GM20431 (cell line): ENCODE measurements around the gene AKR1C8.
"Not testable (repeated sequence)": the region's sequence is repeated elsewhere in the genome, so short reads cannot be mapped to it uniquely, and the experiment has no call there.

Source experiments
- in situ Hi-C: fragments of 300-500 bp; cut with MseI, MboI; formaldehyde crosslinking; loops from one replicate; pipeline ENCODE4 v1.15.0; 2020; ENCODE audit warnings: low sequenced_read_pairs; ENCODE audit not compliant: unreplicated experiment

AKR1C8 gene

DNA sequence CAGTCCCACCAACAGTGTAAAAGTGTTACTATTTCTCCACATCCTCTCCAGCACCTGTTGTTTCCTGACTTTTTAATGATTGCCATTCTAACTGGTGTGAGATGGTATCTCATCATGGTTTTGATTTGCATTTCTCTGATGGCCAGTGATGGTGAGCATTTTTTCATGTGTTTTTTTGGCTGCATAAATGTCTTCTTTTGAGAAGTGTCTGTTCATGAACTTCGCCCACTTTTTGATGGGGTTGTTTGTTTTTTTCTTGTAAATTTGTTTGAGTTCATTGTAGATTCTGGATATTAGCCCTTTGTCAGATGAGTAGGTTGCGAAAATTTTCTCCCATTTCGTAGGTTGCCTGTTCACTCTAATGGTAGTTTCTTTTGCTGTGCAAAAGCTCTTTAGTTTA lies 9.4 kb downstream of the AKR1C8 start:
- in situ Hi-C loops = not testable (repeated sequence)

DNA sequence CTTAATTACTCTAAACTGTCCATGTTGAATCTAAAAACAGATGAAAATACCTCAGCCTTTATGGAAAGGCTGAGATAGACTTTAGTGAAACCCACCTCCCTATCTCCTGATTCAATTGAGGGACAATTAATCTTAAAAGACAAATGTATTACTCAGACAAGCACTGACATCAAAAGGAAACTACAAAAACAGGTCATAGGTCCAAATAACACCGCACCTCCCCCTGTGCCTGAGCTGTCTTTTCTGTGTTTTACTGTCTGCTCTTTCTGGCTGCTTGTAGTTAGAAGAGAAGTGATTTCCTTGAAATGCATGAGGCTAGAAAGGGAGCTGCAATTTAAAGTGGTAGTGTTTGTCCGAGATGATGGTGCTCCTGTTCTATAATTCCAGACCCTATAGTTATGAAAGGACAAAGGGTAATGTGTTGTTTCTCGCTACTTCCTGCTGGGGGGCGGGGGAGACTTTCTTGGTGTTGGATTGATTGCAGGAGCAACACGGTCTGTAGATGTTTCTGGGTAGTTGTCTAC lies 16.0 kb downstream of the AKR1C8 start:
- in situ Hi-C loops = no loop called here

DNA sequence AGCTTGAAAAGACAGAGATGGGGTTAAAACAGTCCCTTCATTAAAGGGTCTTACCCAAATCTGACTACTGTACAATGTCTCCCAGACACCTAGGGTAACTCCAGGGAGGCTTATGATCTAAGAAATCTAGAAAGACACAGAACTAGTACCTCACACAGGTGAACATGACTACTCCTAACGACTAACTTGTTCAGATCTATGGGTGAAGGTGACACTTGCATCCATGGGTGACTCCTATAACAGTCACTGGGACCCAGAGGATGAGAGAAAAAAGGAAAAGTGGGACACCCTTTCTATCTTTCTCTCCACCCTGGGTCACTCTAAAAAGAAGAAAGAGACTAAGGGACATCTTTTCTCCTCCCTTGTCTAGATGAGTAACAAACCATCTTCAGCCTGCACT lies 19.2 kb downstream of the AKR1C8 start:
- in situ Hi-C loops = no loop called here

DNA sequence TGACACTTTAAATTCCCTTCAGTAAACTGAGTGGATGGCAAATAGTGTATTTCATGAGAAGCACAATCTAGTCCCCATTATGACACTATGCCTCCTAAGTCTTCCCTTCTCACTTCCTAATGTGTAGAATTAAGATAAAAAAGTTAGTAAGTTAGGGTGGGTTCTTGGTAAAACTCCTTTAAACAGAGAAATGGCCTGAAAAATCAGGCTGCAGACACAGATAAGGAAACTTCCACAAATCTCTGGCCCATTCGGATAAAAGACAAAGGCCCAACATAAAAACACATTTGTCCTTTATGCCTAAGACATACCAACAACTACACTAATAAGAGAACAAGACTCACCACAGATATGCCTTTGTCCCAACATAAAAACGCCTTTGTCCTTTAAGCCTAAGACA lies 21.5 kb downstream of the AKR1C8 start:
- in situ Hi-C loops = no loop called here

DNA sequence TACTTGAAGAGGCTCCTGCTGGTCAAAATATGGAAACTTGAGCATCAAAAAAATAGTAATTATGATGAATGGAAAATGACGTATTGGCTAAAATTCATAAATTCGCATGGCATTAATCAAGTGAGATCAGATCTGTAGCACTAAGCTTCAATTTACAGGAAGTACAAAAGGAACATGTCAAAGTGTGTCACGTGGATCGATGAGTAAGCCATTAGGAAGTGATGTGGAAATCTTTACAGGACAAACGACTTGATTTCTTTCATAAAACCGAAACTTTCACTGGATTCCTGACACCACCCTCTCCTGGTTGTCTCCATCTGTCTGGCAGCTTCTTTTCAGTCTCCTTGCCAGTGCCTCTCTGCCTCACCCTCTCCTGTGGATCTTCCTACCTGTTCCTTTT lies 25.8 kb downstream of the AKR1C8 start:
- in situ Hi-C loops = no loop called here

DNA sequence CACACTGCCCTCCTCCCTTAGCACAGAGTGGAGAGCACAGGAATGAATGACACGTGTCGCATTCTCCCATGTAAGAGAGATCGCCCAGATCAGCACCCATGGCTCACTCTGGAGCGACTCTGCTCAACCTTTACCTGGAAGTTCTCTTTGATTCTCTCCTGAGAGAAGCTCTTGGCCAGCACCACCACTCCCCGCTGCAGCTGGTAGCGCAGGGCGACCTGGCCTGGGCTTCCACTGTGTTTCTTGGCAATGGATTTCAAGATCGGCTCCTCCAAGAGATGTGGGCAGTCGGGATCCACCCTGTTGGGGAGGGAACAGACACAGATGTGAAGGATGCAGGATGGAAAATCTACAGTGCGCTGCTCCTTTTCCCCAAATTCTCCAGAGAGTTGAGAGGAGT lies 27.4 kb downstream of the AKR1C8 start:
- in situ Hi-C loops = no loop called here

DNA sequence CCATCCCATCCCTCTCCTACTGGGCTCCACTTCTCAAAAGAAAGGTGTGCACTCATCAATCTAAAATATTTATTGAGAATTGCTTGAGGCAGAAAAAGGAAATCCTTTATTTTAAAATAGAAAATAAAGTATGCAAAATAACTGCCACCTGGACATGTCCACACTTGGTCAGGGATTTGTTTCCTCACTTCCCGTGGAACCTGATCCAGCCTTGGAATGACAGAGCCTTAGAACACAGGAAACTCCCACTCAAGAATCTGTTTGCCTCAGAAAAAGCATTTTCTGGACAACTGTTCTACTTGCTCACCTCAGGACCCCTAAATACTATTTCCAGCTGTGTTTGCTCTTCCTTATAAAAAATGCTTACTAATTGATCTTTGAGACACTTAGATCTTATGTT lies 29.0 kb downstream of the AKR1C8 start:
- in situ Hi-C loops = no loop called here

DNA sequence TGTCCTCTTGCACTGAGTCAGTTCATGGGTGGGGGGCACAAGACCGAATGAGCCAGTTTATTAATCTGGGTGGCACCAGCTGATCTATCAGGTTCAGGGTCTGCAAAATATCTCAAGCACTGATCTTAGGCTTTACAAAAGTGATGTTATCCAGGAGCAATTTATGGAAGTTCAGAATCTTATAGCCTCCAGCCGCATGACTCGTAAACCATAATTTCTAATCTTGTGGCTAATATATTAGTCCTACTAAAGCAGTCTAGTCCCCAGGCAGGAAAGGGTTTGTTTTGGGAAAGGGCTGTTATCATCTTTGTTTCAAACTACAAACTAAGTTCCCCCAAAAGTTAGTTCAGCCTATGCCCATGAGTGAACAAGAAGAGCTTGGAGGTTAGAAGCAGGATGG lies 33.9 kb downstream of the AKR1C8 start:
- in situ Hi-C loops = no loop called here

DNA sequence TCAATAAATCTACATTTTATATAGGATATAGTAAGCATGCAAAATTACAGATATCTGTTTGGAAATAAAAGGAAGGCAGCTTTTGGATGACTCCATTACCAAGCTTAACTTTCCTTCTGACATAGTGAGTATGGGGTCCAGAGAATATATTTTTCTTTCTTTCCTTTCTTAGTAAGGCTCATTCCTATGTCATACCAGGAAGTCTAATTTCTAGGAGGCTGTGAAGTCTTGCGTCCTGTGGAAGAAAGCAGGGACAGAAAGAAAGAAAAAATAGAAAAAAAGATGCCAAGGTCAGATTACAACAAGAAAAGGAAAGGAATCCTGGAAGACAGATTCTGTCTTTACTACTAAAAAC lies 36.3 kb downstream of the AKR1C8 start:
- in situ Hi-C loops = no loop called here

DNA sequence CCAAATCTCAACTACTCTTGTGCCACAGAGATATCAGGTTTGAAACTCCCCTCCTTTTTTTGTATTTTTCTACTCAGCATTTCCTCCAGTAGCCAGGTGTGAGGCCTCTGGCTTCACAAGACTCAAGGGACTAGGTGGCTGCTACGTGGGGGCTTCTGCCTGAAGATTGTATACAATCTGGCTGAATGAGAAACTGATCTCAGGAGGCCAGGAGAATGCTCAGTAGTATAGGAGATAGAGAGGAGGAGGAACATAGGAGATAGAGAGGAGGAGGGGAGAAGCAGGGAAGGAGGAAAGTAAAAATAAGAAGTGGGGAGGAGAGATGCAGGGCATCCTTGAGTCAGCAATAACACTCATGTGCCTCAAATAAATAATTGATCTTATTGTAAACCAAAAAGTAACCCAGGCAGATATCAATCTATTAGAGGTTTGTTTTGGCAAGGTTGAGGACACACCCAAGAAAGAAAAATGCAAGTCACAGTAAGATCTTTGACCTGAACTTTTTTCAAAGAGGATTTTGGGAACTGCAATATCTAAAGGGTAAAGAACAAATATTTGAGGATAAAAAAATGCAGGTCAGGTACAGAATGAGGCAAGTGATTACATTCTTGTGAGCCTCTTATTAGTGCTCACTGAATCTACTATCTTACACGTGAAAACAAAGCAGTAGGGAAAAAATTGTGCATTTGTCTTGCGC lies 36.8 kb downstream of the AKR1C8 start:
- in situ Hi-C loops = no loop called here

DNA sequence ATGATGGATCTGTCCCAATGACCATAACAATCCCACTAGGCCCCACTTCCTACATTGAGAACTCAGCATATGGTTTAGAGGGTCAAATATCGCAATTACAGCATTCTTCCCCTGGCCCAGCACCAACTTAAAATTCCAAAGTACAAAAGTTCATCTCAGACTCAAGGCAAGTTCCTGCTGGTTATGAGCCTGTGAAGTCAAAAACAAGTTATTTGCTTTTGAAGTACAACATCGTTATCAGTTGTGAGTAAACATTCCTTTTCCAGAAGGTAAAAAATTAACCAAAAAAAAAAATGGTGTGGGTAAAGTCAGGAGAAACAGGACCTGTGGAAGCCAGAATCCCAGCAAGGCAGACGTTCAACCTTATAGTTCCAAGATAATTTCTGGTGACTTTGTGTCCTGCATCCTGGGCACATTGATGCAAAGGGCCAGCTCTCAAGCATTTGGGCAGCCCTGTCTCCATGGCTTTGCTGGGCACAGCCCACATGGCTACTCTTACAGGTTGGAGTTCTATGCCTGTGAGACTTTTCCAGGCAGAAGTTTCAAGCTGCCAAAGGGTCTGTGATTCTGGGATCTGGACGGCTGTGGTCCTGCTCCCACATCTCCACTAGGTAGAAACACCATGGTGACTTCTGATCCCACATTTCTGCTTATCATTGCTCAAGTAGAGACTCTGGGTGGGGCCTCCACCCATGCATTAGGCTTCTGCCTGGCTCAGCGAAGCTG lies 37.5 kb downstream of the AKR1C8 start:
- in situ Hi-C loops = no loop called here

DNA sequence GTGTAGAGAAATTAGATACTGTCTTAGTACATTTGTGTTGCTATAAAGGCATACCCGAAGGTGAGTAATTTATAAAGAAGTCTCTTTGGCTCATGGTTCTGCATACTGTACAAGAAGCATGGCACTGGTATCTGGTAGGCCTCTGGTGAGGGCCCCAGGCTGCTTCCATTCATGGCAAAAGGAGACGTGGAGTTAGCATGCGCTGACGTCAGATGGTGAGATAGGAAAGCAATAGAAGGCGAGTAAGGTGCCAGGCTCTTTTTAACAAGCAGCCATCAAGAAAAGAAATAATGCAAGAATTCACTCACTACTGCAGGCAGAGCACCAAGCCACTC lies 38.1 kb downstream of the AKR1C8 start:
- in situ Hi-C loops = no loop called here

DNA sequence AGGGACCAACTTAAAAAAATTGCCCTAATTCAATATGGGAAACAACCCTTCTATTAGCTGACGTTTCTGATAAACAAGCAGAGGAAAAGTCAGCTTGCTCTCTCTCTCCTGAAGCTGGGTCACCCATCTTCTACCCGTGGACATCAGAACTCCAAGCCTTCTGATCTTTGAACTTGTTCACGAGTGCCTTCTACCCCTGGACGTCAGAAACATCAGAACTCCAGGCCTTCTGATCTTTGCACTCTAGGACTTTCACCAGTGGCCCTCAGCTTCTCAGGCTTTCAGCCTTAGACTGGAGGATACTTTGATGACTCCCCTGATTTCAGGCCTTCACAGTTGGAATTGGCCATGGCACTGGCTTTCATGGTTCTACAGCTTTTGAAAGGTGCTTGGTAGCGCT lies 41.8 kb downstream of the AKR1C8 start:
- in situ Hi-C loops = no loop called here

DNA sequence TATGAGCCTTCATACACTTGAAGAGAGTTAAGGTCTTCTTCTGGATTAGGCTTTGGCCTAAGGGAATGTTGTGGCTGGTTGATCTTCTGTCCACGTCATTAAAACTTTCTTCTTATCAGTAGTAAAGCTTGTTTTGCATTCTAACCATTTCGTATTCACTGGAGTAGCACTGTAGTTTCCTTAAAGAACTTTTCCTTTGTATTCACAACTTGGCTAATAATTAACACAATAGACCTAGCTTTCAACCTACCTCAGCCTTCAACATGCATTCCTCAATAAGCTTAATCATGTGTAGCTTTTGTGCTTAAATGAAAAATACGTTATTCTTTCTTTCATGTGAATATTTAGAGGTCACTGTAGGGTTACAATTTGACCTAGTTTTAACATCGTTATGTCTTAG lies 42.8 kb downstream of the AKR1C8 start:
- in situ Hi-C loops = no loop called here

DNA sequence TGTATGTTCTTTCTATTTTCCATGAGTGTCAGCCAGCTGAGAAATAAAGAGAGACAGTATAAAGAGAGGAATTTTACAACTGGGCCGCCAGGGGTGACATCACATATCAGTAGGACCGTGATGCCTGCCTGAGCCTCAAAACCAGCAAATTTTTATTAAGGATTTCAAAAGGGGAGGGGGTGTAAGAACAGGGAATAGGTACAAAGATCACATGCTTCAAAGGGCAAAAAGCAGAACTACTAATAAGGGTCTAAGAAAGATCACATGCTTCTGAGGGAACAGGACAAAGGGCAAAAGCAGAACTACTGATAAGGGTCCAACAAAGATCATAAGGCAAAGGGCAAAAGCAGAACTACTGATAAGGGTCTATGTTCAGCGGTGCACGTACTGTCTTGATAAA lies 47.3 kb downstream of the AKR1C8 start:
- in situ Hi-C loops = not testable (repeated sequence)

DNA sequence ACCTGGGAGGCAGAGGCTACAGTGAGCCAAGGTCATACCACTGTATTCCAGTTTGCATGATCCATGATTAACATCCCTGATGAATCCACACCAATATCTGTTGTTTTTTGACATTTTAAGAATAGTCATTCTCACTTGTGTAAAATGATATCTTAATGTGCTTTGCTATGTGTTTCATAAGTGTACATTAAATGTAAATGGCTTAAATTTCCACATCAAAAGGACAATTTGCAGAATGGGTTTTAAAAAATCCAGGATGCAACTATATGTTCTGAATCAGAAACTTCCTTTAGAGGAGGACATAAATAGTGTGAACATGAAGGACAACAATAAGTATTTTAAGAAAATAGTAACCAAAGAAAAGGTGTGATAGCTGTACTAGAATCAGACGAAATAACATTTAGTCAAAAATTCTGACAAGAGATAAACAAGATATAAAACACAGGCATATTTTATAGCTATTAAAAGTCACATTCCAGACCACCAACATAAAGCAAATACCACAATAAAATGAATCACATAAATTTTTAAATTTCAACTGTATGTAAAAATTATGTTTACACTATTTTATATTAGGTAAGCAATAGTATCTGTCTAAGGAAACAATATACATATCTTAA lies 48.4 kb downstream of the AKR1C8 start:
- in situ Hi-C loops = no loop called here

DNA sequence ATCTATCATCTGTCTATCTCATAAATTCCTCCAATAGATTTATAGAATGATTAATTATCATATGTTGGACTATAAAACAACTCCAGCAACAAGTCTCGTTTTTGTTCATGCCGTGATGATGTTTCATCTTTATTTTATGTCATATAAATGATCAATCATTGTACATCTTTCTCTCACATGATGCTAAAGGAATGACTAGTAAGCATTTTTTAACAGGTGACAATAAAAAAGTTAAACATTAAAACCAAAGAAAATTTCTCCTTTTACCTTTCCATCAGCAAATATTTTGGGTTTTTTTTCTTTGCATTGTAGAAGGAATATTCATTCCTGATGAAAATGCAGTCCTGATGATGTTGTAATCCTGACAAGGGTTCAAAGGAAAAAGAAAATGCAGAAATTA lies 49.4 kb downstream of the AKR1C8 start:
- in situ Hi-C loops = no loop called here

DNA sequence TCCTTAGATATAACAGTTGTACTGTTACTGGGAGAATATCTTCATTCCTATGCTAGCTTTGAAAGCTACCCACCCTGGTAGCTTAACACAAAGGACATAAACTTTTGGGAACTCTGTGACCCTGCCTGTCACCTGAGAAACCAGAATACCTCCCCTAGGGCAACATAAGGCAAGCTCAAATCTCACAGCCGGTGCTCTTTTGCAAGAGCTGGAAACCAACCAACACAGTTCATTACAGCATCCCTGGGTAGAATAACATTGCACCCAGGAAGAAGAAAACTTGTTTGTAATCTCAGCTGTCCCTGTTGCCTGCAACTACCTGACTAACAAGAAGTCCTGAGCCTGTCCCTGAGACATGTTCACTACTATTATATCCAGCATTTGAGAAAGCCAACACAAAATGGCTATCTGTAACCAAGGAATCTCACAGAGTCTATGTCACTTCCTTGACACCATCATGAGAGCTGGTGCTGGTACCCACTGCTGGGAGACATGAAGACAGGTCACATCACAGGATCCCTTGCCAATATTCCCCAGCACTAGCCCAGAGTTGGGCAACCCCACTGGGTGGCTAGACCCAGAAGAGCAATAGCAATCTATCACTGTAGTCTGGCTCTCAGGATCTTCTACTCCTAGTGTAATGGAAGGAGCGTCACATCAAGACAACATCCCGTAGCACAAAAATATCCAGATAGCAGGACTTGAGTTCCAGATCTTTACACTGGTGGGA lies 59.5 kb downstream of the AKR1C8 start:
- in situ Hi-C loops = no loop called here

DNA sequence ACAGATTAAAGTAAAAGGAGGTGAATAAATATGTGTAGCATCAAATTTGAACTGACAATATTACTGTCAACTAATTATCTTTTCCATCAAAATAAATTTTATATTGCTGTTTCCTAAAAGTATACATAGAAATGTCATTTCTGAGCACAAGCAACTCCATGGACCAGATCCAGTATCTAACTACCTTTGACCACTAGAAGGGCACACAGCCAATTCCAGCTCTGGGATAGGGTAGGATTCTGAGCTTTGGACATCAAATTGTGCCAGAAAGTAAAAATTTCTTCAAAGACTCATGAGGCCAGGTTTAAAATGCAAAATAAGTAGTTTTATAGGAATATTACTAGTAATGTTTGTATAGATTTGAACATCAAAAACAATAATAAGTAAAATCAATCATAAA lies 61.1 kb downstream of the AKR1C8 start:
- in situ Hi-C loops = no loop called here

DNA sequence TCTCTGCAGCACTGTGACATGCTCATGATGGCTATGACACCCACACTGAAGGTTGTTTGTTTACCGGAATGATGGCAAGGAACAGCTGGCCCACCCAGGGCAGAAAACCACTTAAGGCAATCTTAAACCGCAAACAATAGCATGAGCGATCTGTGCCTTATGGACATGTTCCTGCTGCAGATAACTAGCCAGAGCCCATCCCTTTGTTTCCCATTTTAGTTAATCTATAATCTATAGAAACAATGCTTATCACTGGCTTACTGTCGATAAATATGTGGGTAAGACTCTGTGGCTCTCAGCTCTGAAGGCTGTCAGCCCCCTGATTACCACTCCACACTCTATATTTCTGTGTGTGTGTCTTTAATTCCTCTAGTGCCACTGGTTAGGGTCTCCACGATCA lies 65.0 kb downstream of the AKR1C8 start:
- in situ Hi-C loops = not testable (repeated sequence)

DNA sequence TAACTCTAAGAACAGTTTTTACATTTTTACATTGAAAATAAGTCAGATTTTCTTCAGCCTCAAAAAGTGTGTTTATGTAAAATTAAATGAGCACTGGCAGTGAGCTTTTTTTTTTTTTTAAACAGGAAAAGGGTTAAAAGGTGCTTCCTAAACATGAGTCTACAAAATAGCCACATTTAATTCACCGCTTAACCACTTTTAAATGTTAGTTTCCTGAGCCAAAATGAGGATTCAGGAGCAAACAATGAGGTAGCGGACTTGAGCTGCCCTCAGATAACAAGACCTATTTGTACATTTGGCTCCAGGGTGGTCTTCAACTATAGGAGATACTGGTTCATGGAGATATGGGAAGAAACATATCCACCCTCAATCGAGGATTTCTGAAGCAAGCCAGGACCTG lies 67.9 kb downstream of the AKR1C8 start:
- in situ Hi-C loops = no loop called here
